Heart left ventricle (tissue), 13 donors: ENCODE data around the gene HNRNPDL.
A peak's percentile ranks its signal among the peaks of the same experiment; 100 is the strongest.

ENCODE experiments used
- CTCF ChIP-seq, 12 donors: fragments of 200-600 bp; sonication (generic) in 4 of 12; IDR thresholded peaks; one replicate each; pipeline versions ENCODE4 v1.5.0 to v1.8.0; 2018 to 2022; ENCODE audit warnings: antibody characterized with exemption in 12 of 12, mild to moderate bottlenecking in 5 of 12
- POLR2A ChIP-seq, 2 donors: fragments of 450-650 bp; IDR thresholded peaks; one replicate each; pipeline ENCODE4 v1.6.1; 2017; ENCODE audit warnings: antibody characterized with exemption in 2 of 2, mild to moderate bottlenecking in 2 of 2, moderate library complexity in 2 of 2
- donor health status: ischemic (EF 13 %, LVEDD 7.1; RV severe dilation, severe dysfunction).
- donor health status: DM: no; HTN: yes; CAD: no.
- donor health status: DM: no; HTN: no; CAD: no.
- donor health status: ischemic (EF 25% LVEDD 6.9; RV normal size, moderate dysfunction).
- donor health status: ischemic (EF 25% LVEDD 5.7; RV mildly dilated, moderate dysfunction).
- donor health status: ischemic (EF 35%, LVEDD 5.7; RV mildly dilated, moderate dysfunction).
- donor health status: nonischemic (EF 11% LVEDD 7.7; RV severe dilation, severe dysfunction).
- donor health status: DM: yes; HTN: yes; CAD: no.
- donor health status: PGD.
- donor health status: ischemic (EF 29% LVEDD 5.4; RV normal size, mild dysfunction).
- donor health status: nonischemic (EF 23%, LVEDD 6.1; RV moderate dilation, normal function).

- peak in 7 of 12 donors; percentile 16 to 43 (median 23) for TF ChIP-seq CTCF (IDR thresholded peaks at IDR 0.05)
- TF ChIP-seq POLR2A (IDR thresholded peaks at IDR 0.05): no peak
Measured at GRCh38 chr4:82388405-82388804, 41.9 kb downstream of the HNRNPDL start.
